Neuronal stem cell (in vitro differentiated cells): ENCODE results near the gene C1orf56.
A peak's percentile ranks its signal among the peaks of the same experiment; 100 is the strongest.

Source experiments
- DNase-seq: peaks from one replicate; pipeline ENCODE4 v3.0.0-alpha.2; 2013; ENCODE audit warnings: low spot score
- H2AFZ ChIP-seq: one replicate; pipeline ENCODE4 v1.6.1; 2013; ENCODE audit warnings: mild to moderate bottlenecking, low read length, inconsistent platforms
- H2AK5ac ChIP-seq: 2 replicates; pipeline ENCODE4 v1.6.1; 2013; ENCODE audit warnings: low read depth, mild to moderate bottlenecking, inconsistent platforms, low read length, moderate library complexity, mixed read lengths
- H2BK120ac ChIP-seq: 2 replicates; pipeline ENCODE4 v1.6.1; 2013; ENCODE audit warnings: low read depth, mild to moderate bottlenecking, inconsistent platforms, low read length, moderate library complexity, mixed read lengths
- H2BK12ac ChIP-seq: one replicate; pipeline ENCODE4 v1.6.1; 2013; ENCODE audit warnings: low read length, inconsistent platforms
- H2BK15ac ChIP-seq: 2 replicates; pipeline ENCODE4 v1.6.1; 2013; ENCODE audit warnings: mild to moderate bottlenecking, low read length, inconsistent platforms, mixed read lengths
- H2BK5ac ChIP-seq: one replicate; pipeline ENCODE4 v1.6.1; 2013; ENCODE audit warnings: inconsistent platforms, mild to moderate bottlenecking, low read length, moderate library complexity
- H3K14ac ChIP-seq: one replicate; pipeline ENCODE4 v1.6.1; 2013; ENCODE audit warnings: low read length, inconsistent platforms
- H3K18ac ChIP-seq: 2 replicates; pipeline ENCODE4 v1.6.1; 2013; ENCODE audit warnings: low read length, inconsistent platforms
- H3K23ac ChIP-seq: 2 replicates; pipeline ENCODE4 v1.6.1; 2013; ENCODE audit warnings: low read depth, mild to moderate bottlenecking, mixed read lengths, low read length, inconsistent platforms; ENCODE audit not compliant: poor library complexity
- H3K27ac ChIP-seq: replicated peaks from 3 replicates; pipeline ENCODE4 v1.5.1; 2013; ENCODE audit warnings: low read length, inconsistent platforms
- H3K27me3 ChIP-seq, 3 experiments: 2 replicates each; pipeline ENCODE4 v1.6.1; 2013; ENCODE audit warnings: low read length in 3 of 3, mild to moderate bottlenecking in 2 of 3, inconsistent platforms in 1 of 3, low read depth in 1 of 3, mixed read lengths in 1 of 3, moderate library complexity in 1 of 3; ENCODE audit not compliant: control insufficient read depth in 3 of 3, insufficient read depth in 3 of 3
- H3K36me3 ChIP-seq, 2 donors: replicated peaks in 1 of 2; 2 replicates each; pipeline ENCODE4 v1.6.1; 2013; ENCODE audit warnings: low read length in 2 of 2; ENCODE audit not compliant: control insufficient read depth in 2 of 2, insufficient read depth in 2 of 2
- H3K4ac ChIP-seq: 2 replicates; pipeline ENCODE4 v1.6.1; 2013; ENCODE audit warnings: inconsistent platforms, mild to moderate bottlenecking, low read length, moderate library complexity
- H3K4me1 ChIP-seq, 2 donors: 1 replicate in 1 of 2; 2 replicates in 1 of 2; pipeline ENCODE4 v1.6.1; 2013; ENCODE audit warnings: low read length in 2 of 2, low read depth in 1 of 2; ENCODE audit not compliant: control insufficient read depth in 2 of 2, insufficient read depth in 1 of 2
- H3K4me2 ChIP-seq: one replicate; pipeline ENCODE4 v1.6.1; 2013; ENCODE audit warnings: mild to moderate bottlenecking, low read length, inconsistent platforms; ENCODE audit not compliant: insufficient read depth, poor library complexity, severe bottlenecking
- H3K4me3 ChIP-seq, 2 donors: 2 replicates each; pipeline ENCODE4 v1.5.1; 2013; ENCODE audit warnings: low read length in 2 of 2, mild to moderate bottlenecking in 2 of 2, inconsistent platforms in 1 of 2, moderate library complexity in 1 of 2
- H3K79me1 ChIP-seq: one replicate; pipeline ENCODE4 v1.6.1; 2013; ENCODE audit warnings: low read depth, mild to moderate bottlenecking, inconsistent platforms, low read length, moderate library complexity
- H3K9ac ChIP-seq: one replicate; pipeline ENCODE4 v1.6.1; 2013; ENCODE audit warnings: mild to moderate bottlenecking, low read depth, low read length, inconsistent platforms; ENCODE audit not compliant: poor library complexity
- H3K9me3 ChIP-seq, 2 donors: replicated peaks in 1 of 2; 2 replicates each; pipeline versions ENCODE3 to v1.6.1; 2013; ENCODE audit warnings: low read length in 2 of 2, mild to moderate bottlenecking in 2 of 2, inconsistent platforms in 1 of 2, low read depth in 1 of 2, mixed read lengths in 1 of 2, moderate library complexity in 1 of 2; ENCODE audit not compliant: control insufficient read depth in 2 of 2, insufficient read depth in 1 of 2
- H4K8ac ChIP-seq: one replicate; pipeline ENCODE4 v1.6.1; 2013; ENCODE audit warnings: low read depth, mild to moderate bottlenecking, inconsistent platforms, low read length, moderate library complexity
- H4K91ac ChIP-seq: one replicate; pipeline ENCODE4 v1.6.1; 2013; ENCODE audit warnings: low read length, low read depth, mild to moderate bottlenecking, inconsistent platforms; ENCODE audit not compliant: poor library complexity
- WGBS, 2 donors: extraction: QIAGEN DNeasy Blood & Tissue Kit; methylation state at CpG; one replicate each; pipeline ENCODE4 v1.1.7; 2013; ENCODE audit warnings: missing lambda C conversion rate in 2 of 2, mixed read lengths in 1 of 2; ENCODE audit not compliant: insufficient read length in 2 of 2, insufficient replicate concordance in 1 of 2; ENCODE audit errors: extremely low coverage in 2 of 2; 5-methylcytosine and 5-hydroxymethylcytosine counted together

The C1orf56 gene

GRCh38 chr1:151054971-151055547 lies 7.5 kb downstream of the C1orf56 start:
- H3K4me1 ChIP-seq: peaks cover 5 to 9% of the 10 kb centered on the region in 2 donors
- H3K18ac ChIP-seq: no peak overlapping the region
- no peak overlapping the region for H3K4me3 ChIP-seq
- no peak overlapping the region for H3K4ac ChIP-seq
- no peak overlapping the region for H2BK15ac ChIP-seq
- no peak overlapping the region for H2AFZ ChIP-seq
- no peak overlapping the region for H3K27ac ChIP-seq
- H3K9me3 ChIP-seq: no peaks in the 10 kb centered on the region
- peaks cover 37 to 67% of the 10 kb centered on the region in 2 donors for H3K36me3 ChIP-seq
- no peak overlapping the region for H2AK5ac ChIP-seq
- no peak overlapping the region for H3K14ac ChIP-seq
- no peak overlapping the region for H3K4me2 ChIP-seq
- H4K8ac ChIP-seq: no peak overlapping the region
- H3K23ac ChIP-seq: no peak overlapping the region
- WGBS, 2 donors: no CpG with 5 or more reads among the region's 4 CpGs
- H3K9ac ChIP-seq: no peak overlapping the region
- DNase-seq: no peak
- peaks cover 13% of the 10 kb centered on the region for H3K79me1 ChIP-seq
- no peak overlapping the region for H2BK5ac ChIP-seq
- no peak overlapping the region for H2BK12ac ChIP-seq
- H3K27me3 ChIP-seq: no peaks in the 10 kb centered on the region
- no peak overlapping the region for H2BK120ac ChIP-seq
- H4K91ac ChIP-seq: no peak overlapping the region

- Histone ChIP-seq H4K8ac (no peak overlapping the region), H3K14ac (no peak overlapping the region), H3K36me3 (peaks cover 37 to 62% of the 10 kb centered on the region in 2 donors)
These were observed 8.0 kb downstream of the C1orf56 start for GRCh38 chr1:151055581-151055980.

GRCh38 chr1:151056149-151056548 lies 8.6 kb downstream of the C1orf56 start:
- no peak overlapping the region for H3K4me2 ChIP-seq
- no peaks in the 10 kb centered on the region for H3K9me3 ChIP-seq
- no peak overlapping the region for H2BK5ac ChIP-seq
- H3K14ac ChIP-seq: no peak overlapping the region
- no peak overlapping the region for H2BK15ac ChIP-seq
- H3K4me3 ChIP-seq: no peak overlapping the region
- no peak overlapping the region for H4K91ac ChIP-seq
- H2BK12ac ChIP-seq: no peak overlapping the region
- no peak overlapping the region for H3K4ac ChIP-seq
- H2AFZ ChIP-seq: no peak overlapping the region
- DNase-seq: no peak
- H2AK5ac ChIP-seq: no peak overlapping the region
- H4K8ac ChIP-seq: no peak overlapping the region
- WGBS, 2 donors: no CpG with 5 or more reads among the region's 2 CpGs
- H3K18ac ChIP-seq: no peak overlapping the region
- peaks cover 13% of the 10 kb centered on the region for H3K79me1 ChIP-seq
- H3K23ac ChIP-seq: no peak overlapping the region
- peaks cover 37 to 57% of the 10 kb centered on the region in 2 donors for H3K36me3 ChIP-seq
- H2BK120ac ChIP-seq: no peak overlapping the region
- H3K9ac ChIP-seq: no peak overlapping the region
- H3K27ac ChIP-seq: no peak overlapping the region
- peaks cover 5 to 9% of the 10 kb centered on the region in 2 donors for H3K4me1 ChIP-seq
- no peaks in the 10 kb centered on the region for H3K27me3 ChIP-seq

More at GRCh38 chr1:151055581-151055980, 8.0 kb downstream of the C1orf56 start:
- Histone ChIP-seq H3K23ac (no peak overlapping the region), H2BK12ac (no peak overlapping the region), H3K9me3 (no peaks in the 10 kb centered on the region), H2BK15ac (no peak overlapping the region), H3K4me3 (no peak overlapping the region), H2AFZ (no peak overlapping the region), H3K18ac (no peak overlapping the region), H3K79me1 (peaks cover 13% of the 10 kb centered on the region), H3K4me1 (peaks cover 5 to 9% of the 10 kb centered on the region in 2 donors), H3K27me3 (no peaks in the 10 kb centered on the region), H2AK5ac (no peak overlapping the region), H3K9ac (no peak overlapping the region), H3K27ac (no peak overlapping the region), H3K4me2 (no peak overlapping the region), H3K4ac (no peak overlapping the region), H2BK5ac (no peak overlapping the region), H4K91ac (no peak overlapping the region), H2BK120ac (no peak overlapping the region)
- no peak for DNase-seq
- WGBS, 2 donors: no CpG with 5 or more reads among the region's 2 CpGs

GRCh38 chr1:151058692-151059091 lies 11.1 kb downstream of the C1orf56 start:
- no peak for DNase-seq
- Histone ChIP-seq H2BK5ac (peak overlapping the region; percentile 79), H3K4me2 (peak overlapping the region; percentile 87), H2AFZ (peak overlapping the region; percentile 97), H3K27me3 (no peaks in the 10 kb centered on the region), H2AK5ac (peak overlapping the region; percentile 76), H3K14ac (peak overlapping the region; percentile 23), H3K9me3 (peaks cover 0 to 6% of the 10 kb centered on the region in 2 donors), H2BK12ac (no peak overlapping the region), H4K8ac (no peak overlapping the region), H3K4ac (no peak overlapping the region), H3K4me1 (peaks cover 5 to 12% of the 10 kb centered on the region in 2 donors), H3K23ac (peak overlapping the region; percentile 50), H3K36me3 (peaks cover 26 to 44% of the 10 kb centered on the region in 2 donors), H2BK15ac (peak overlapping the region; percentile 15), H3K9ac (peak overlapping the region; percentile 74), H4K91ac (no peak overlapping the region), H3K79me1 (peaks cover 13% of the 10 kb centered on the region), H3K27ac (no peak overlapping the region), H3K18ac (peak overlapping the region; percentile 82), H3K4me3 (peak overlapping the region; percentile 93 to 99), H2BK120ac (no peak overlapping the region)
- no CpG with 5 or more reads among the region's 10 CpGs for WGBS, 2 donors
